Tibial artery (tissue), 4 donors: ENCODE measurements around the gene RD3L.

Source experiments
- DNase-seq, 2 donors: peaks; one replicate each; pipeline ENCODE4 v3.0.0-alpha.2; 2019
- H3K27ac ChIP-seq, 2 donors: fragments of 200-600 bp; sonication (generic) in 1 of 2; 1 replicate in 1 of 2; 2 replicates in 1 of 2; pipeline ENCODE4 v1.5.1; 2018 to 2019; ENCODE audit warnings: mild to moderate bottlenecking in 1 of 2
- H3K27me3 ChIP-seq, 2 donors: fragments of 200-600 bp; sonication (generic) in 1 of 2; one replicate each; pipeline versions ENCODE4 v1.5.1 to v1.6.0; 2016 to 2019
- H3K36me3 ChIP-seq, 3 donors: fragments of 200-600 bp; sonication (generic) in 2 of 3; one replicate each; pipeline ENCODE4 v1.5.1; 2016 to 2019; ENCODE audit warnings: mild to moderate bottlenecking in 2 of 3
- H3K4me1 ChIP-seq, 4 donors: fragments of 200-600 bp; sonication (generic) in 2 of 4; 1 replicate in 3 of 4; 2 replicates in 1 of 4; pipeline ENCODE4 v1.5.1; 2016 to 2019
- H3K4me3 ChIP-seq, 2 donors: fragments of 200-600 bp; sonication (generic) in 1 of 2; 1 replicate in 1 of 2; 2 replicates in 1 of 2; pipeline ENCODE4 v1.5.1; 2018 to 2019; ENCODE audit warnings: mild to moderate bottlenecking in 2 of 2
- H3K9me3 ChIP-seq, 3 donors: fragments of 200-600 bp; sonication (generic) in 1 of 3; one replicate each; pipeline ENCODE4 v1.5.1; 2016 to 2019
- intact Hi-C: fragments of 100-400 bp; cut with DNase I; formaldehyde crosslinking; loops from one replicate; pipeline ENCODE4 v1.15.0; 2023; ENCODE audit warnings: low total_unique reads
- TF ChIP-seq, protein P1 (sequence below), 2 experiments: fragments of 200-600 bp in 1 of 2; fragments of 450-650 bp in 1 of 2; IDR thresholded peaks; one replicate each; pipeline ENCODE4 v1.5.1; 2017 to 2019; ENCODE audit warnings: antibody characterized with exemption in 2 of 2, mild to moderate bottlenecking in 1 of 2, moderate library complexity in 1 of 2

The RD3L gene

DNA sequence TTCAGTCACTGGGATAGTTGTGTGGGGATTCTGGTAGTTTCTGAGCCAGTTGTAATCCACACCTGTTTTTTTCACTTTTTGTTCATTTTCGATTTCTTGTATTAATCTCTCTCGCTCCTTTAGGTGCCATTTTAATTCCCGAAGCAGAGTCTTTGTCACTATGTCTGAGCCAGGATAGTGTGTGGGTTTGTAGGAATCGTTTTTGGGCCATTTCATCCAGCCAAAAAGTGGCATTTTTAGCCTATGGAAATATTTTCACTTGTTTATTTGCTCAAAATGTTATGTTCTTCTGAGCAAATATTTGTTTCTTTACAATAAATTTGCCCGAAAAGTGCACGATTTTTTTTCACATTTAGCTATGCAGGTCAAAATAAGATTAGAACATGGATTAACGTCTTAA lies 867 bp downstream of the RD3L start:
- DNase-seq: no peak
- Histone ChIP-seq H3K27ac (no peak overlapping the region), H3K9me3 (no peaks in the 10 kb centered on the region), H3K27me3 (peaks cover 0 to 26% of the 10 kb centered on the region in 2 donors), H3K4me3 (no peak overlapping the region), H3K4me1 (no peaks in the 10 kb centered on the region), H3K36me3 (no peaks in the 10 kb centered on the region)
- TF ChIP-seq, protein P1, sequence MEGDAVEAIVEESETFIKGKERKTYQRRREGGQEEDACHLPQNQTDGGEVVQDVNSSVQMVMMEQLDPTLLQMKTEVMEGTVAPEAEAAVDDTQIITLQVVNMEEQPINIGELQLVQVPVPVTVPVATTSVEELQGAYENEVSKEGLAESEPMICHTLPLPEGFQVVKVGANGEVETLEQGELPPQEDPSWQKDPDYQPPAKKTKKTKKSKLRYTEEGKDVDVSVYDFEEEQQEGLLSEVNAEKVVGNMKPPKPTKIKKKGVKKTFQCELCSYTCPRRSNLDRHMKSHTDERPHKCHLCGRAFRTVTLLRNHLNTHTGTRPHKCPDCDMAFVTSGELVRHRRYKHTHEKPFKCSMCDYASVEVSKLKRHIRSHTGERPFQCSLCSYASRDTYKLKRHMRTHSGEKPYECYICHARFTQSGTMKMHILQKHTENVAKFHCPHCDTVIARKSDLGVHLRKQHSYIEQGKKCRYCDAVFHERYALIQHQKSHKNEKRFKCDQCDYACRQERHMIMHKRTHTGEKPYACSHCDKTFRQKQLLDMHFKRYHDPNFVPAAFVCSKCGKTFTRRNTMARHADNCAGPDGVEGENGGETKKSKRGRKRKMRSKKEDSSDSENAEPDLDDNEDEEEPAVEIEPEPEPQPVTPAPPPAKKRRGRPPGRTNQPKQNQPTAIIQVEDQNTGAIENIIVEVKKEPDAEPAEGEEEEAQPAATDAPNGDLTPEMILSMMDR (IDR thresholded peaks at IDR 0.05): no peak
- intact Hi-C loops: no loop called here

DNA sequence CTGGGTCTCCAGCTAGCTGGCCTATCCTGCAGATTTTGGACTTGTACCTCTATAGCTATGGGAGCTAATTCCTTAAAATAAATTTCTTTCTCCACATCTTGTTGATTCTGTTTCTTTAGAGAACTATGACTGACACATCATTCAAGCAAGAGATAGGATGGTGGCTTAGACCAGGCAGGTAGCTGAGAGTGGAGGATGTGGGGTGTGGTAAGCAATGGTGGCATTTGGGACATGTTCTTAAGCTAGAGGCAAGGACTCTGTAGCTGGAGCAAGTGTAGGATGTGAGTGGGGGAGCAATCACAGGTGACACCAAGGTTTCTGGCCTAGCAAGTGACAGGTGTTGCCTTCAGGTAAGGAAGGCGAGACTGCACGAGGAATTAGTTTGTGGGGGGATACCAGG lies 7.2 kb downstream of the RD3L start:
- no peak for DNase-seq
- Histone ChIP-seq H3K27me3 (no peaks in the 10 kb centered on the region), H3K4me3 (no peak overlapping the region), H3K36me3 (no peaks in the 10 kb centered on the region), H3K9me3 (no peaks in the 10 kb centered on the region), H3K4me1 (no peaks in the 10 kb centered on the region), H3K27ac (no peak overlapping the region)
- TF ChIP-seq, protein P1 (IDR thresholded peaks at IDR 0.05): no peak
- intact Hi-C loops: no loop called here

DNA sequence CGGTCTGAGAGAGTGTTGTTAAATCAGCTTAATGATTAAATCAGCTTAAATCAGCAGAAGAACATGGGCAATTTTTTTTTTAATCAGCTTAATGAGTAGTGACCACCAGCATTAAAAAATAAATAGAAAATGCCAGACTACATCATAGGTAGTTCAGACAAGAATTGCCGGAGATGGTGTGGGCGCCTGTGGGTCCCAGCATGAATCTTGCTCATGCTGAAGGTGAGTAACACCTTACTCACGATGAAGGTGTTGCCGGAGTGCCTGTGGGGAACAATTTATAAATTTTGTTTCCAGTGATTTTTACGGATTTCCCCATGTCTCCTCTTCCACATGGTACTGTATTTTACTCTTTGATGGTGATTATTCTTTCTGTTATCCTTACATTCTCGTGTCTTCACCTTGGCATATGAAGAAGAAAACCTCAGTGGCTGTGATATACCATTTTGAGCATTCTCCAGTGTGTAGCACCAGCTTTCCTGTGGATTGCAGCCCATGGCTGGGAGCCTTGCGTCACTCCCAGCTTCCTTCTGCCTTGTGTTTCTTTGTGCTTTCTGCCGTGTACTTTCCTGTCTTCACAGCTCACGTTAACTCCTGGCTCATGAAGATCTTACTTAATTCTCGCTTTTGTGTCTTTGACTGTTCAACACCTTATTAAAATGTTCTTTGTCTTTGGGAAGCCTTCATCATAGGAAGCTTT lies 9.4 kb downstream of the RD3L start:
- Histone ChIP-seq H3K4me1 (no peaks in the 10 kb centered on the region), H3K9me3 (no peaks in the 10 kb centered on the region), H3K4me3 (no peak overlapping the region), H3K27ac (no peak overlapping the region), H3K27me3 (peaks cover 0 to 14% of the 10 kb centered on the region in 2 donors), H3K36me3 (no peaks in the 10 kb centered on the region)
- no peak for DNase-seq
- TF ChIP-seq, protein P1 (IDR thresholded peaks at IDR 0.05): no peak
- intact Hi-C loops: no loop called here

DNA sequence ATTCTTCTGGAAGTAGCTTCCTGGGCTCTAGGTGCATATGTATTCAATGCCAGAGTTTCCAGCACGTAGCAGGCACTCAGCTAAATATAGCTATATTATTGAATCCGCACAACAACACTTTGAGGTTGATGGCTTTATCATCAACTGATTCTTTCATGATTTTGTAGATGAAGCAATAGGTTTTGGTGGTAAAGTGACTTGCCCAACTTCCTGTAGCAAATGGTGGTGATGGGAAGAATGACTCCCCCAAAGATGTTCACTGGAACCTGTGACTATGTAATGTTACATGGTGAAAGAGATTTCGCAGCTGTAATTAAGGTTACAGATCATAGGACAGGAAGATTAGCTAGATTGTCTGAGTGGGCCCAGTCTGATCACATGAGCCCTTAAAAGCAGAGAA lies 10.9 kb downstream of the RD3L start:
- no peaks in the 10 kb centered on the region for H3K36me3 ChIP-seq
- no peak overlapping the region for H3K27ac ChIP-seq
- TF ChIP-seq, protein P1 (IDR thresholded peaks at IDR 0.05): no peak
- intact Hi-C loops: no loop called here
- H3K9me3 ChIP-seq: no peaks in the 10 kb centered on the region
- H3K4me3 ChIP-seq: no peak overlapping the region
- DNase-seq: no peak
- no peaks in the 10 kb centered on the region for H3K4me1 ChIP-seq
- H3K27me3 ChIP-seq: peaks cover 0 to 24% of the 10 kb centered on the region in 2 donors

DNA sequence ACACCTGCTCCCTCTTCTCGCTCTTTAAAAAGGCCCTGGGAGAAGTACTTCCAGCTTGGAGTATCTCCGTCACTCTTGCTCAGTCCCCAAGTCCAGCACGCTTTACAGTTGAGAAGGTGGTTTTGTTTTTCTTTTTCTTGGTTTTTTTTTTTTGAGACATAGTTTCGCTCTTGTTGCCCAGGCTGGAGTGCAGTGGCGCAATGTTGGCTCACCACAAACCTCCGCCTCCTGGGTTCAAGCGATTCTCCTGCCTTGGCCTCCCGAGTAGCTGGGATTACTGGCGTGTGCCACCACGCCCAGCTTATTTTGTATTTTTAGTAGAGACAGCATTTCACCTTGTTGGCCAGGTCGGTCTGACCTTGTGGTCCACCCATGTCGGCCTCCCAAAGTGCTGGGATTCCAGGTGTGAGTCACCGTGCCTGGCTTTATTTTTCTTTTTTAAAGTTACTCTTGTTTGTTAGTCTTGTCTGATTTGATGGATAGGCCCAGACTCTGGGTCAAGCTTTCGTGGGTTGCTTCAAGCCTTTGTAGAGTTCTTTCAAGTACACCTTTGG lies 12.2 kb downstream of the RD3L start:
- H3K4me1 ChIP-seq: no peaks in the 10 kb centered on the region
- H3K9me3 ChIP-seq: no peaks in the 10 kb centered on the region
- no peak overlapping the region for H3K27ac ChIP-seq
- DNase-seq: no peak
- H3K36me3 ChIP-seq: no peaks in the 10 kb centered on the region
- H3K27me3 ChIP-seq: peaks cover 0 to 24% of the 10 kb centered on the region in 2 donors
- TF ChIP-seq, protein P1 (IDR thresholded peaks at IDR 0.05): no peak
- intact Hi-C loops: no loop called here
- no peak overlapping the region for H3K4me3 ChIP-seq
